Omental fat pad (tissue), 4 donors: ENCODE results near the gene SLC12A8. TPM values are rescaled to one million over a fixed set of nuclear protein-coding genes. Genes with fewer than 3 reads are reported as not detected.

Experiments
- ATAC-seq: fragments of 150-250 bp; one replicate; pipeline ENCODE4 v1.9.1; 2016; ENCODE audit warnings: mild to moderate bottlenecking, moderate library complexity; ENCODE audit not compliant: low FRiP score
- DNase-seq: peaks from one replicate; pipeline ENCODE4 v3.0.0-alpha.2; 2019; ENCODE audit warnings: low spot score
- total RNA-seq, 4 donors: library from RNA; depleted of rRNA; stranded (reverse); fragments of >200 nt; gene quantifications; one replicate each; pipeline ENCODE4 v1.1.0, GENCODE V29; 2016
- TF ChIP-seq, protein P1 (sequence below), 3 donors: fragments of 450-650 bp; IDR thresholded peaks; one replicate each; pipeline ENCODE4 v1.5.1; 2016 to 2017; ENCODE audit warnings: antibody characterized with exemption in 3 of 3, mild to moderate bottlenecking in 3 of 3, moderate library complexity in 2 of 3

Gene SLC12A8
- total RNA-seq, 4 donors from 2014 or later, result 2.6 to 65.3 (median 8.7) TPM; not detected in 1

DNA sequence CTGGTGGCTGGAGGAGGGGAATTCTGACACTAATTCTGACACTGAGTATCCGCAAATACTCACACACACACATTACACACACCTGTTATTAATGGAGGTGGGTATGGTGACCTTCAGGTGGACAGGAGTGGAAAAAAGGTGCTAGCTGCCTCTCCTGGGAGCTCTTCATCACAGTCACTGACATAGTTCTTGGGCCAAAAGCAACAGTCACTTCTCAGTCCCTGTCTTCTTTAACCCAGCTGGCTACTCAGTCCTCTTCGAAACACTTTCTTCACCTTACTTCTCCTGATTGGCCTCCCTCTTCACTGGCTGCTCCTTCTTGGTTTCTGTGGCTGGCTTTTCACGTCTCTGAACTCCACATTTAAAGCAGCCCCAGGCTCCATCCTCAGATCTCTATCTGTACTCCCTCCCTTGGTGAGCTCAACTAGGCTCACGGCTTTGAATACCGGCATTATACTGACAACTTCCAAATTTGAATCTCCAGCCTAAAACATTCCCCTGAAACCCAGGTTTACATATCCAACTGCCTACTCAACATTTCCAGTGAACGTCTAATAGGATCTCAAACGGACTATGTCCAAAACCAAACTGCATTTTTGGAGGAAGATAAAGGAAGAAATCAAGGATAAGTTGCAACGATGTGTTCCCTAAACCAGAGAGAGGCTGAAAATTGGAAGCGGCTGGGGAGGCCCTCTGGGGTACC is 103.6 kb downstream of the SLC12A8 start:
- no peak for ATAC-seq
- TF ChIP-seq, protein P1, sequence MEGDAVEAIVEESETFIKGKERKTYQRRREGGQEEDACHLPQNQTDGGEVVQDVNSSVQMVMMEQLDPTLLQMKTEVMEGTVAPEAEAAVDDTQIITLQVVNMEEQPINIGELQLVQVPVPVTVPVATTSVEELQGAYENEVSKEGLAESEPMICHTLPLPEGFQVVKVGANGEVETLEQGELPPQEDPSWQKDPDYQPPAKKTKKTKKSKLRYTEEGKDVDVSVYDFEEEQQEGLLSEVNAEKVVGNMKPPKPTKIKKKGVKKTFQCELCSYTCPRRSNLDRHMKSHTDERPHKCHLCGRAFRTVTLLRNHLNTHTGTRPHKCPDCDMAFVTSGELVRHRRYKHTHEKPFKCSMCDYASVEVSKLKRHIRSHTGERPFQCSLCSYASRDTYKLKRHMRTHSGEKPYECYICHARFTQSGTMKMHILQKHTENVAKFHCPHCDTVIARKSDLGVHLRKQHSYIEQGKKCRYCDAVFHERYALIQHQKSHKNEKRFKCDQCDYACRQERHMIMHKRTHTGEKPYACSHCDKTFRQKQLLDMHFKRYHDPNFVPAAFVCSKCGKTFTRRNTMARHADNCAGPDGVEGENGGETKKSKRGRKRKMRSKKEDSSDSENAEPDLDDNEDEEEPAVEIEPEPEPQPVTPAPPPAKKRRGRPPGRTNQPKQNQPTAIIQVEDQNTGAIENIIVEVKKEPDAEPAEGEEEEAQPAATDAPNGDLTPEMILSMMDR (IDR thresholded peaks at IDR 0.05), result no peak

DNA sequence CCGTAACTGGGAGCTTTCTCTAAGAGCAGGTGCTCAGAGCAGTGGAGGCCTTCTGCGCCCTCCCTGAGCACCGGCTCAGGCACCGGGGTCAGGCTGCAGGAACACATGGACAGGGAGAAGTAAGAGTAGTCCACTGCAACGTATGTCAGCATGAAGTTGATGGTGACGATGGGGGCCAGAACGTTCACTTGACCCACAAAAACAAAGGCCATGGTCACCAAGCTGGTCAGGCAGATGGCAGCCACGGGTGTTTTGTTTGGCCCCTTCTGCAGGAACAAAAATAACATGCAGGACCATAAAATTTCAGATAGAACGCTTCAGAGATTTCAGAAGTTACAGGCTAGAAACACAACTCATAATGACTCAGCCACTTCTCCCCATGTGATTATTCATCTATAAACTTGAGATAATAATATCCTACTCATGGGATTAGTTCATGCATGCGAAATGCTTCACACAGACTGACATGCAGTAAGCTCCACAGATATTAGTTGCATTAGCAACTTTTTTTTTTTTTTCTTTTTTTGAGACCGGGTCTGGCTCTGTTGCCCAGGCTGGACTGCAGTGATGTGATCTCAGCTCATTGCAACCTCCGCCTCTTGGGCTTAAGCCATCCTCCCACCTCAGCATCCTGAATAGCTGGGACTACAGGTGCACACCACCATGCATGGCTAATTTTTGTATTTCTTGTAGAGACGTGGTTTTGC is 104.5 kb downstream of the SLC12A8 start:
- DNase-seq, result no peak
- ATAC-seq, result peak; percentile 67
- TF ChIP-seq, protein P1 (IDR thresholded peaks at IDR 0.05), result no peak

More for the DNA sequence above, 103.6 kb downstream of the SLC12A8 start:
- DNase-seq, result no peak

DNA sequence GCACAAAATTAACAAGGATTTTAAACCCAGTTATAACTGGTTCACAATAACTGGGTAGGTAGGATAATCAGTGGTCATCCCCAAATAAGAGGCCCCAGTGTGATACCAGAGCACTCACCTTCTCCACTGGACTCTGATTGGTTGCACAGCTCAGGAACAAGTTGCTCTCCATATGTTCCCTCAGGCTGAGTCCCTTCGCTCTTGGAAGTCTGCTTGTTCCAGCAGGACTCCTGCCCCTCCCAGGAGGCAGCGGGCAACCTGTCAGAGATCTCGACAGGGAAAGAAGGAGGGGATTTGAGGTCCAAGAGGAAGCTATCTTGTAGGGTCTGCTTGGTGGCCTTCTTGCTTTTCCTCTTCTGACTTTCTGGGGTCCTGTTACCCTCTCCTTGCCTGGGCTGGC is 105.2 kb downstream of the SLC12A8 start:
- TF ChIP-seq, protein P1 (IDR thresholded peaks at IDR 0.05), result no peak
- no peak for ATAC-seq
- DNase-seq, result no peak

DNA sequence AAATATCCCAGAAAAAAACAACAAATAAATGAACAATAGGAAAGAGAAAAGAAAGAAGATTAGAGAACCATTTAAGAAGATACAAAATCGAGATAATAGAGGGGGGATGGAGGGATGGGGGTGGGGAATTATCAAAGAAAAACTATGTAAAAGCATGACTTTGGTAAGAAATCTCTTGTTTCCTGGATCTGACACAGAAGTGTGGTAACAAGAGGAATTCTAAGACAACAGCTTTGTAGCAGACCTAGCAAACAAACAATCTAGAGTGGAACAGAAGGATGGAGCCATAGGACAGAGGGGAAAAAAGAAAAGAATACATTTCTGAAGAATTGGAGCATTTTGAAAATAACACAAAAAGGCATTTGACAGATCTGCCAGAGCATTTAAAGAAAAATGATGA is 107.4 kb downstream of the SLC12A8 start:
- no peak for DNase-seq
- no peak for ATAC-seq
- TF ChIP-seq, protein P1 (IDR thresholded peaks at IDR 0.05), result no peak

DNA sequence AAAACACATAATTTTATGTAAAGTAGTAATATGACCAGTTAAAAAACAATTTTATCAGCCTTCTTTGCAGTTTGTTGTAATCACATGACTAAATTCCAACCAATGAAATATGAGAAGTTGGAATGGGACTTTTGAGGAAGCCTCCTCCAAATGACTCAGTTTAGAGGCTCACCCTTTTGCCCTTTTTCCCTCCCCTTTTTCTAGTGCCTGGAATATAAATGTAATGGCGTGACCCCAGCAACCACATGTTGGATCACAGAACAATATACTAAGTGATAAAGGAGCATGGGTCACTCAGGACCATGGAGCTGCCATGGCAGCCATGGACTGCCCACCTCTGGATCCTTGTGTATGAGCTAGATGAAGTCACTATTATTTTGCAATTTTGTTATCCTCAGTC is 107.9 kb downstream of the SLC12A8 start:
- DNase-seq (no peak), ATAC-seq (no peak)
- TF ChIP-seq, protein P1 (IDR thresholded peaks at IDR 0.05), result no peak

DNA sequence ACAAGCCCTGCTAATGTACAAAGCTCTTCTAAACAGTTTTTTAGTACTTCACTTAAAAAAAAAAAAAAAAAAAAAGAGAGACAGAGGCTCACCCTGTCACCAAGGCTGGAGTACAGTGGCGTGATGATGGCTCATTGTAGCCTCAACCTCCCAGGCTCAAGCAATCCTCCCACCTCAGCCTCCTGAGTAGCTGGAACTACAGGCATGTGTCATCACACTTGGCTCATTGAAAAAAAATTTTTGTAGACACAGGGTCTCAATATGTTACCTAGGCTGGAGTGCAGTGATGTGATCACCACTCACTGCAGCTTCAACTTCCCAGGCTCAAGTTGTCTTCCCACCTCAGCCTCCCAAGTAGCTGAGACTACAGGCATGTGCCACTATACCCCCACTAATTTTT is 109.1 kb downstream of the SLC12A8 start:
- DNase-seq (no peak), ATAC-seq (no peak)
- TF ChIP-seq, protein P1 (IDR thresholded peaks at IDR 0.05), result no peak

DNA sequence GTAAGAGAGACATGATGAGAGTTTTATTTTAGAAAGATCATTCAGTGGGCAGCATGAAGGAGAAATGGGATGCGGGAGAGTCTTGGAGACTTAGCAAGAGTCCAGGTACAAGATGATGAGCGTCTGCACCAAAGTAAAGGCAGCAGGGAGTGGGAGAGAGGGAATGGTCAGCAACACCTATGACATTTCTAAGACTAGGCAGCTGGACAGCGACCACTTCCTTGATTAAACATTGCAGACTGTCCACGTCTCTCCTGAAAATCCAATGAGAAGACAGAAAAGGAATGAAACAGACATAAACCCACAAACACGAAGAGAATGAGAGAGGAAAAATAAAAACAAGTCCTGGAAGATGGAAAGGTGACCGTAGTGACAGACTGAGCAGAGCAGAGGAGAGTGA is 110.1 kb downstream of the SLC12A8 start:
- ATAC-seq, result no peak
- TF ChIP-seq, protein P1 (IDR thresholded peaks at IDR 0.05), result no peak
- DNase-seq, result no peak
